WTC11 (cell line): ENCODE measurements around the gene KDM1A. TPM values are rescaled to one million over a fixed set of nuclear protein-coding genes. Genes with fewer than 3 reads are reported as not detected.

Source experiments
- ATAC-seq: fragments of 200-7000 bp; cut with Tn5 transposase; 2 replicates; pipeline ENCODE4 v1.10.0; 2021; ENCODE audit warnings: mild to moderate bottlenecking, moderate library complexity
- CTCF ChIA-PET: fragments of 300-600 bp; sonication (Branson Sonifier 250); formaldehyde crosslinking; loops from one replicate; lab custom pipeline; 2021; ENCODE audit warnings: antibody characterized with exemption; lab: Charles Lee
- POLR2A ChIA-PET: fragments of 350-600 bp; sonication (Branson Sonifier 250); formaldehyde crosslinking; loops from one replicate; lab custom pipeline; 2021; ENCODE audit warnings: antibody characterized with exemption; lab: Charles Lee
- DNase-seq: peaks from one replicate; pipeline ENCODE4 v3.0.0; 2021; ENCODE audit warnings: low spot score
- H3K27ac Mint-ChIP-seq: 2 replicates; pipeline ENCODE4 v1.8.0; 2021; ENCODE audit warnings: mixed read lengths
- H3K27me3 Mint-ChIP-seq: 2 replicates; pipeline ENCODE4 v1.8.0; 2021; ENCODE audit warnings: low read depth, mild to moderate bottlenecking, moderate library complexity, mixed read lengths
- H3K36me3 Mint-ChIP-seq: 2 replicates; pipeline ENCODE4 v1.8.0; 2021; ENCODE audit warnings: mixed read lengths
- H3K4me1 Mint-ChIP-seq: 2 replicates; pipeline ENCODE4 v1.8.0; 2022; ENCODE audit warnings: mixed read lengths
- H3K4me3 Mint-ChIP-seq: 2 replicates; pipeline ENCODE4 v1.8.0; 2021; ENCODE audit warnings: mild to moderate bottlenecking, moderate library complexity, mixed read lengths
- H3K9me3 Mint-ChIP-seq: 2 replicates; pipeline ENCODE4 v1.8.0; 2021; ENCODE audit warnings: mixed read lengths
- CBFB ChIP-seq: sonication (generic); formaldehyde crosslinking; IDR thresholded peaks from 2 replicates; pipeline ENCODE4 v1.8.1; 2022; ENCODE audit warnings: mild to moderate bottlenecking, low read depth, missing genetic modification reagents
- ELF4 ChIP-seq: sonication (generic); formaldehyde crosslinking; IDR thresholded peaks from 2 replicates; pipeline ENCODE4 v1.8.1; 2022; ENCODE audit warnings: low read depth, mild to moderate bottlenecking, moderate library complexity, missing genetic modification reagents
- GTF2I ChIP-seq: fragments of 250-450 bp; sonication (Bioruptor Pico); conservative IDR thresholded peaks from 2 replicates; pipeline ENCODE4 v1.4.0; 2021; ENCODE audit warnings: mild to moderate bottlenecking
- JAZF1 ChIP-seq: fragments of 250-450 bp; sonication (Bioruptor Pico); IDR thresholded peaks from 2 replicates; pipeline ENCODE4 v1.9.0; 2021; ENCODE audit warnings: moderate library complexity, mild to moderate bottlenecking, inconsistent platforms
- NFATC4 ChIP-seq: fragments of 250-450 bp; sonication (Bioruptor Pico); IDR thresholded peaks from 2 replicates; pipeline ENCODE4 v1.9.0; 2021; ENCODE audit warnings: mild to moderate bottlenecking
- NFE2L1 ChIP-seq: sonication (generic); formaldehyde crosslinking; IDR thresholded peaks from 2 replicates; pipeline ENCODE4 v1.8.1; 2023; ENCODE audit warnings: missing genetic modification reagents
- NFYB ChIP-seq: sonication (generic); formaldehyde crosslinking; conservative IDR thresholded peaks from 2 replicates; pipeline ENCODE4 v1.8.0; 2022; ENCODE audit warnings: low read depth, missing genetic modification reagents
- NR1H2 ChIP-seq: sonication (generic); formaldehyde crosslinking; IDR thresholded peaks from 2 replicates; pipeline ENCODE4 v1.9.0; 2021; ENCODE audit warnings: mild to moderate bottlenecking, moderate library complexity, missing genetic modification reagents
- NR2C2 ChIP-seq: sonication (generic); formaldehyde crosslinking; IDR thresholded peaks from 2 replicates; pipeline ENCODE4 v1.8.0; 2022; ENCODE audit warnings: mild to moderate bottlenecking, missing genetic modification reagents
- OVOL2 ChIP-seq: fragments of 250-450 bp; sonication (Bioruptor Pico); IDR thresholded peaks from 2 replicates; pipeline ENCODE4 v1.9.0; 2021; ENCODE audit warnings: mild to moderate bottlenecking, borderline replicate concordance
- PRRX2 ChIP-seq: fragments of 250-450 bp; sonication (Bioruptor Pico); IDR thresholded peaks from 2 replicates; pipeline ENCODE4 v1.8.0; 2021; ENCODE audit warnings: mild to moderate bottlenecking
- SP1 ChIP-seq: sonication (generic); formaldehyde crosslinking; conservative IDR thresholded peaks from 2 replicates; pipeline ENCODE4 v1.8.1; 2022; ENCODE audit warnings: missing genetic modification reagents
- TP53 ChIP-seq: sonication (generic); formaldehyde crosslinking; IDR thresholded peaks from 2 replicates; pipeline ENCODE4 v1.8.1; 2023; ENCODE audit warnings: mild to moderate bottlenecking, missing genetic modification reagents
- ZNF138 ChIP-seq: sonication (generic); formaldehyde crosslinking; conservative IDR thresholded peaks from 2 replicates; pipeline ENCODE4 v1.8.1; 2022; ENCODE audit warnings: mild to moderate bottlenecking, moderate library complexity, missing genetic modification reagents
- total RNA-seq: library from RNA; stranded (reverse); gene quantifications from 3 replicates; pipeline ENCODE4 v1.2.3, GENCODE V29; 2021
- TF ChIP-seq, protein P1 (sequence below): sonication (generic); formaldehyde crosslinking; IDR thresholded peaks from 2 replicates; pipeline ENCODE4 v1.8.0; 2023; ENCODE audit warnings: missing genetic modification reagents
- TF ChIP-seq, protein P2 (sequence below): sonication (generic); formaldehyde crosslinking; IDR thresholded peaks from 2 replicates; pipeline ENCODE4 v1.8.1; 2022; ENCODE audit warnings: mild to moderate bottlenecking, moderate library complexity, missing genetic modification reagents
- TF ChIP-seq, protein P3 (sequence below): sonication (generic); formaldehyde crosslinking; IDR thresholded peaks from 2 replicates; pipeline ENCODE4 v1.8.0; 2023; ENCODE audit warnings: missing genetic modification reagents, mild to moderate bottlenecking, borderline replicate concordance
- TF ChIP-seq, protein P4 (sequence below): sonication (generic); formaldehyde crosslinking; IDR thresholded peaks from 2 replicates; pipeline ENCODE4 v1.8.0; 2022; ENCODE audit warnings: mild to moderate bottlenecking, missing genetic modification reagents
- TF ChIP-seq, protein P5 (sequence below): fragments of 250-450 bp; sonication (Bioruptor Pico); IDR thresholded peaks from 2 replicates; pipeline ENCODE4 v1.9.0; 2021; ENCODE audit warnings: moderate library complexity, mild to moderate bottlenecking, inconsistent platforms, borderline replicate concordance

KDM1A gene
- total RNA-seq, 1 experiment from 2014 or later = 226 TPM

DNA sequence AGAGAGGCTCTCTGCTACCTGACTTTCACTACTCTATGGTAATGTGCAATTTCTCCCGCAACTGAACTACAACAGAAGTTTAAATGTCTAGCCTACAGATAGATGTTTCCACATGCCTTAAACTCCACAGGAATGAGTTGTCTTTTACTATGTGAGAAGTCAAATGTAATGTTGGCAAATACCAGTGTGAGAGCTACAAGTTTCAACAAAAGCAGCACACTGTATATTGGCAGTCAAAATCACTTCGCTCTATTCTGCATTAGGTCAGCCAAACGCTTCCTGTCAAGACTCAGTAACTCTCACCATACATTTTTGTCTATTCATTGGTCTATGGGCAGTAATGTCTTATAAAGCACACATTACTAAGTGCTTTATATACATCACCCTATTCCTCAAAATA lies 107.5 kb downstream of the KDM1A start:
- no peak for TF ChIP-seq GTF2I (CRISPR knock-in tag)
- TF ChIP-seq, protein P1, sequence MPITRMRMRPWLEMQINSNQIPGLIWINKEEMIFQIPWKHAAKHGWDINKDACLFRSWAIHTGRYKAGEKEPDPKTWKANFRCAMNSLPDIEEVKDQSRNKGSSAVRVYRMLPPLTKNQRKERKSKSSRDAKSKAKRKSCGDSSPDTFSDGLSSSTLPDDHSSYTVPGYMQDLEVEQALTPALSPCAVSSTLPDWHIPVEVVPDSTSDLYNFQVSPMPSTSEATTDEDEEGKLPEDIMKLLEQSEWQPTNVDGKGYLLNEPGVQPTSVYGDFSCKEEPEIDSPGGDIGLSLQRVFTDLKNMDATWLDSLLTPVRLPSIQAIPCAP (CRISPR knock-in tag) = no peak
- no peak for TF ChIP-seq ELF4
- no peak for TF ChIP-seq NFE2L1 (CRISPR knock-in tag)
- TF ChIP-seq, protein P2, sequence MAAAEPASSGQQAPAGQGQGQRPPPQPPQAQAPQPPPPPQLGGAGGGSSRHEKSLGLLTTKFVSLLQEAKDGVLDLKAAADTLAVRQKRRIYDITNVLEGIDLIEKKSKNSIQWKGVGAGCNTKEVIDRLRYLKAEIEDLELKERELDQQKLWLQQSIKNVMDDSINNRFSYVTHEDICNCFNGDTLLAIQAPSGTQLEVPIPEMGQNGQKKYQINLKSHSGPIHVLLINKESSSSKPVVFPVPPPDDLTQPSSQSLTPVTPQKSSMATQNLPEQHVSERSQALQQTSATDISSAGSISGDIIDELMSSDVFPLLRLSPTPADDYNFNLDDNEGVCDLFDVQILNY (CRISPR knock-in tag) = no peak
- TF ChIP-seq ZNF138 = no peak
- TF ChIP-seq NFYB (CRISPR knock-in tag) = no peak
- TF ChIP-seq, protein P3, sequence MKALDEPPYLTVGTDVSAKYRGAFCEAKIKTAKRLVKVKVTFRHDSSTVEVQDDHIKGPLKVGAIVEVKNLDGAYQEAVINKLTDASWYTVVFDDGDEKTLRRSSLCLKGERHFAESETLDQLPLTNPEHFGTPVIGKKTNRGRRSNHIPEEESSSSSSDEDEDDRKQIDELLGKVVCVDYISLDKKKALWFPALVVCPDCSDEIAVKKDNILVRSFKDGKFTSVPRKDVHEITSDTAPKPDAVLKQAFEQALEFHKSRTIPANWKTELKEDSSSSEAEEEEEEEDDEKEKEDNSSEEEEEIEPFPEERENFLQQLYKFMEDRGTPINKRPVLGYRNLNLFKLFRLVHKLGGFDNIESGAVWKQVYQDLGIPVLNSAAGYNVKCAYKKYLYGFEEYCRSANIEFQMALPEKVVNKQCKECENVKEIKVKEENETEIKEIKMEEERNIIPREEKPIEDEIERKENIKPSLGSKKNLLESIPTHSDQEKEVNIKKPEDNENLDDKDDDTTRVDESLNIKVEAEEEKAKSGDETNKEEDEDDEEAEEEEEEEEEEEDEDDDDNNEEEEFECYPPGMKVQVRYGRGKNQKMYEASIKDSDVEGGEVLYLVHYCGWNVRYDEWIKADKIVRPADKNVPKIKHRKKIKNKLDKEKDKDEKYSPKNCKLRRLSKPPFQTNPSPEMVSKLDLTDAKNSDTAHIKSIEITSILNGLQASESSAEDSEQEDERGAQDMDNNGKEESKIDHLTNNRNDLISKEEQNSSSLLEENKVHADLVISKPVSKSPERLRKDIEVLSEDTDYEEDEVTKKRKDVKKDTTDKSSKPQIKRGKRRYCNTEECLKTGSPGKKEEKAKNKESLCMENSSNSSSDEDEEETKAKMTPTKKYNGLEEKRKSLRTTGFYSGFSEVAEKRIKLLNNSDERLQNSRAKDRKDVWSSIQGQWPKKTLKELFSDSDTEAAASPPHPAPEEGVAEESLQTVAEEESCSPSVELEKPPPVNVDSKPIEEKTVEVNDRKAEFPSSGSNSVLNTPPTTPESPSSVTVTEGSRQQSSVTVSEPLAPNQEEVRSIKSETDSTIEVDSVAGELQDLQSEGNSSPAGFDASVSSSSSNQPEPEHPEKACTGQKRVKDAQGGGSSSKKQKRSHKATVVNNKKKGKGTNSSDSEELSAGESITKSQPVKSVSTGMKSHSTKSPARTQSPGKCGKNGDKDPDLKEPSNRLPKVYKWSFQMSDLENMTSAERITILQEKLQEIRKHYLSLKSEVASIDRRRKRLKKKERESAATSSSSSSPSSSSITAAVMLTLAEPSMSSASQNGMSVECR (CRISPR knock-in tag) = no peak
- TF ChIP-seq CBFB (CRISPR knock-in tag) = no peak
- TF ChIP-seq, protein P4, sequence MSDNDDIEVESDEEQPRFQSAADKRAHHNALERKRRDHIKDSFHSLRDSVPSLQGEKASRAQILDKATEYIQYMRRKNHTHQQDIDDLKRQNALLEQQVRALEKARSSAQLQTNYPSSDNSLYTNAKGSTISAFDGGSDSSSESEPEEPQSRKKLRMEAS (CRISPR knock-in tag) = no peak
- TF ChIP-seq NFATC4 (CRISPR knock-in tag) = no peak
- TF ChIP-seq PRRX2 (CRISPR knock-in tag) = no peak
- H3K4me1 Mint-ChIP-seq = peaks cover 48% of the 10 kb centered on the region
- H3K9me3 Mint-ChIP-seq = no peaks in the 10 kb centered on the region
- H3K4me3 Mint-ChIP-seq = no peak overlapping the region
- ATAC-seq (no peak), DNase-seq (no peak)
- H3K27me3 Mint-ChIP-seq = no peaks in the 10 kb centered on the region
- no peak overlapping the region for H3K27ac Mint-ChIP-seq
- CTCF ChIA-PET = interaction anchor here (0.6 kb wide), 1 partner anchor 32 kb away, joined by 3 read pairs; no protein-coding TSS in a partner anchor
- H3K36me3 Mint-ChIP-seq = no peaks in the 10 kb centered on the region
- POLR2A ChIA-PET = no interaction called here

DNA sequence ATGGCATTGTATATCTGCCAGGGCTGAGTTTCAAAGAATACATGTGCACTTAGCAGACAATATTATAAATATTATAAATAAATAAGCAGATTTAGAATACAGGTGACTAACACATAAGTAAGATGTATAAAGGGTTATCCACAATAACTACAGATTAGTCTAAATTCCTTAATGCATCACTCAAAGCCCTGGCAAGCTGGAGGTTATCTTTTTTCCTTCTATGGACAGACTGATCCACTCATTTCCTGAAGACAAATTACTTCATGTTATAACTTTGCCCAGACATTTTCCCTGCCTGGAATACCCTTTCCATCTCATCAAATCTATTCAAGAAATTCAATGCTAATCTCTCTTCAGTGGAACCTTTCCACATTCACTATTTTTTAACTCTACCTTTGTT lies 110.6 kb downstream of the KDM1A start:
- Mint-ChIP-seq H3K36me3 (no peaks in the 10 kb centered on the region), H3K9me3 (no peaks in the 10 kb centered on the region), H3K4me1 (peaks cover 24% of the 10 kb centered on the region), H3K27me3 (no peaks in the 10 kb centered on the region), H3K27ac (no peak overlapping the region), H3K4me3 (no peak overlapping the region)
- ChIA-PET CTCF (no interaction called here), POLR2A (no interaction called here)
- no peak for ATAC-seq
- TF ChIP-seq, protein P5, sequence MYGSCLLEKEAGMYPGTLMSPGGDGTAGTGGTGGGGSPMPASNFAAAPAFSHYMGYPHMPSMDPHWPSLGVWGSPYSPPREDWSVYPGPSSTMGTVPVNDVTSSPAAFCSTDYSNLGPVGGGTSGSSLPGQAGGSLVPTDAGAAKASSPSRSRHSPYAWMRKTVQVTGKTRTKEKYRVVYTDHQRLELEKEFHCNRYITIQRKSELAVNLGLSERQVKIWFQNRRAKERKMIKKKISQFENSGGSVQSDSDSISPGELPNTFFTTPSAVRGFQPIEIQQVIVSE (CRISPR knock-in tag) = no peak
- TF ChIP-seq OVOL2 (CRISPR knock-in tag) = no peak
- no peak for TF ChIP-seq SP1 (CRISPR knock-in tag)
- TF ChIP-seq NR2C2 (CRISPR knock-in tag) = no peak
- TF ChIP-seq TP53 (CRISPR knock-in tag) = no peak
- no peak for TF ChIP-seq JAZF1 (CRISPR knock-in tag)
- TF ChIP-seq NR1H2 (CRISPR knock-in tag) = no peak
- DNase-seq = no peak
